Measurements from ENCODE around the gene ORM2. TPM values are rescaled to one million over a fixed set of nuclear protein-coding genes. Genes with fewer than 3 reads are reported as not detected.
A peak's percentile ranks its signal among the peaks of the same experiment; 100 is the strongest.
"Not testable (repeated sequence)": the region's sequence is repeated elsewhere in the genome, so short reads cannot be mapped to it uniquely, and the experiment has no call there.

Gene ORM2
- total and polyA plus RNA-seq, 10 donors = 0.13 to 0.93 (median 0.38) TPM; not detected in 6

GRCh38 chr9:114324492-114324891 is 5.2 kb upstream of the ORM2 start:
- DNase-seq = peak; percentile 37
- Histone ChIP-seq H3K36me3 (no peaks in the 10 kb centered on the region), H3K4me1 (no peaks in the 10 kb centered on the region), H3K27me3 (replicated peaks in 1 of 7) (peaks cover 0 to 25% (median 0%) of the 10 kb centered on the region in 7 donors), H3K27ac (no peak overlapping the region), H3K4me3 (no peak overlapping the region), H3K9me3 (no peaks in the 10 kb centered on the region)
- no peak for TF ChIP-seq POLR2AphosphoS5 (IDR thresholded peaks at IDR 0.05)
- no peak for TF ChIP-seq POLR2A (IDR thresholded peaks at IDR 0.05)
- TF ChIP-seq CTCF (IDR thresholded peaks at IDR 0.05 in 8 of 11, conservative IDR thresholded peaks at IDR 0.05 in 3 of 11) = no peak
- WGBS, 5 donors = 91 to 97% (median 92%) methylated on average over 8 of the region's 8 CpGs
- intact Hi-C loops (cut with DNase I; ENCODE audit: low total_unique reads) = no loop called here

- H3K36me3 ChIP-seq; H3K4me1 ChIP-seq; intact Hi-C loops (cut with DNase I; ENCODE audit: low total_unique reads); H3K27ac ChIP-seq; H3K9me3 ChIP-seq; H3K4me3 ChIP-seq; DNase-seq: not testable (repeated sequence)
- 86 to 95% (median 91%) methylated on average over 5 to 9 of the region's 9 CpGs for WGBS, 5 donors
- peaks cover 0 to 22% (median 0%) of the 10 kb centered on the region in 7 donors for H3K27me3 ChIP-seq (replicated peaks in 1 of 7)
Measured at GRCh38 chr9:114324965-114325364, 4.7 kb upstream of the ORM2 start.

- H3K4me3 ChIP-seq; H3K9me3 ChIP-seq; H3K36me3 ChIP-seq; DNase-seq; intact Hi-C loops (cut with DNase I; ENCODE audit: low total_unique reads); H3K27ac ChIP-seq; H3K4me1 ChIP-seq: not testable (repeated sequence)
- WGBS, 5 donors = 78 to 95% (median 85%) methylated on average over 3 of the region's 3 CpGs
- peaks cover 0 to 14% (median 0%) of the 10 kb centered on the region in 7 donors for H3K27me3 ChIP-seq (replicated peaks in 1 of 7)
Measured at GRCh38 chr9:114325684-114326254, 3.9 kb upstream of the ORM2 start.

GRCh38 chr9:114327749-114328148 is 1.9 kb upstream of the ORM2 start:
- no peaks in the 10 kb centered on the region for H3K27me3 ChIP-seq (replicated peaks in 1 of 7)
- 86 to 95% (median 93%) methylated on average over 8 of the region's 8 CpGs for WGBS, 5 donors
- no peaks in the 10 kb centered on the region for H3K9me3 ChIP-seq
- no peak overlapping the region for H3K4me3 ChIP-seq
- DNase-seq = no peak
- H3K4me1 ChIP-seq = peaks cover 0 to 11% (median 0%) of the 10 kb centered on the region in 6 donors
- H3K36me3 ChIP-seq = no peaks in the 10 kb centered on the region
- no peak overlapping the region for H3K27ac ChIP-seq
- intact Hi-C loops (cut with DNase I; ENCODE audit: low total_unique reads) = no loop called here
- TF ChIP-seq POLR2AphosphoS5 (IDR thresholded peaks at IDR 0.05) = no peak
- no peak for TF ChIP-seq POLR2A (IDR thresholded peaks at IDR 0.05)
- no peak for TF ChIP-seq CTCF (IDR thresholded peaks at IDR 0.05 in 8 of 11, conservative IDR thresholded peaks at IDR 0.05 in 3 of 11)

GRCh38 chr9:114328357-114328820 is 1.3 kb upstream of the ORM2 start:
- H3K4me1 ChIP-seq = peaks cover 0 to 11% (median 0%) of the 10 kb centered on the region in 6 donors
- intact Hi-C loops (cut with DNase I; ENCODE audit: low total_unique reads); H3K36me3 ChIP-seq; H3K9me3 ChIP-seq; H3K4me3 ChIP-seq; H3K27ac ChIP-seq; H3K27me3 ChIP-seq (replicated peaks in 1 of 7): not testable (repeated sequence)
- peak; percentile 66 for DNase-seq
- WGBS, 5 donors = 76 to 90% (median 88%) methylated on average over 10 of the region's 10 CpGs

GRCh38 chr9:114328937-114329624 is 588 bp upstream of the ORM2 start:
- H3K9me3 ChIP-seq; intact Hi-C loops (cut with DNase I; ENCODE audit: low total_unique reads); H3K27ac ChIP-seq; H3K27me3 ChIP-seq (replicated peaks in 1 of 7); DNase-seq; H3K36me3 ChIP-seq; H3K4me3 ChIP-seq: not testable (repeated sequence)
- peaks cover 0 to 11% (median 0%) of the 10 kb centered on the region in 6 donors for H3K4me1 ChIP-seq
- 78 to 83% (median 81%) methylated on average over 9 to 11 of the region's 12 CpGs for WGBS, 5 donors
